Central memory CD8-positive, alpha-beta T cell (primary cell): ENCODE results near the gene ALX3.
"Not testable (repeated sequence)": the region's sequence is repeated elsewhere in the genome, so short reads cannot be mapped to it uniquely, and the experiment has no call there.

ENCODE experiments used
- ATAC-seq: fragments of 150-1000 bp; cut with Tn5 transposase; replicated peaks from 2 replicates; pipeline ENCODE4 v1.10.0; 2022; ENCODE audit warnings: mild to moderate bottlenecking, moderate FRiP score, moderate number of reproducible peaks; ENCODE audit not compliant: poor library complexity, severe bottlenecking; ENCODE audit errors: extremely low read depth
- DNase-seq, 2 donors: peaks; one replicate each; pipeline ENCODE4 v3.0.0; 2021; ENCODE audit warnings: low spot score in 2 of 2
- H3K27ac Mint-ChIP-seq: one replicate; pipeline ENCODE4 v1.8.0; 2022; ENCODE audit warnings: low read depth, mild to moderate bottlenecking, moderate library complexity, mixed read lengths
- H3K27me3 Mint-ChIP-seq: one replicate; pipeline ENCODE4 v1.8.0; 2022; ENCODE audit warnings: mixed read lengths
- H3K36me3 Mint-ChIP-seq: one replicate; pipeline ENCODE4 v1.8.0; 2022; ENCODE audit warnings: mild to moderate bottlenecking, moderate library complexity, mixed read lengths; ENCODE audit not compliant: insufficient read depth
- H3K4me1 Mint-ChIP-seq: one replicate; pipeline ENCODE4 v1.8.0; 2022; ENCODE audit warnings: mixed read lengths
- H3K4me3 Mint-ChIP-seq: one replicate; pipeline ENCODE4 v1.8.0; 2022; ENCODE audit warnings: mild to moderate bottlenecking, moderate library complexity, mixed read lengths
- H3K9me3 Mint-ChIP-seq: one replicate; pipeline ENCODE4 v1.8.0; 2022; ENCODE audit warnings: mixed read lengths

Gene ALX3

DNA sequence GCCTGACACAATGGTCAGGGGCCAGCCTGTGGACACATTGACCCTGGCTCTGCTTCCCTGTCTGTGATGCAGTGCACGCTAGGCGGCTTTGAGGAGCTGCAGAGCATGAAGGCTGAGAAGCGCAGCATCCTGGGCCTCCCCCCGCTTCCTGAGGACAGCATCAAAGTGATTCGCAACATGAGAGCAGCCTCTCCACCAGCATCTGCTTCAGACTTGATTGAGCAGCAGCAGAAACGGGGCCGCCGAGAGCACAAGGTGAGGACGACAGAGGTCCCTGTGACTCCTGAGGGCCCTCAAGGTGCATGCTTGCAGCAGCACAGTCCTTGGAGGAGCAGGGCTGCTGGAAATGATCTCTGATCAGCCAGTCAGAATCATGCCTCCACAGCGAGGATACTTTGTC, 27.5 kb downstream of the ALX3 start:
- H3K4me3 Mint-ChIP-seq, result no peak overlapping the region
- H3K27ac Mint-ChIP-seq, result no peak overlapping the region
- no peaks in the 10 kb centered on the region for H3K9me3 Mint-ChIP-seq
- no peaks in the 10 kb centered on the region for H3K4me1 Mint-ChIP-seq
- ATAC-seq (no peak), DNase-seq (no peak)
- H3K36me3 Mint-ChIP-seq, result peaks cover 53% of the 10 kb centered on the region
- H3K27me3 Mint-ChIP-seq, result no peaks in the 10 kb centered on the region

GRCh38 chr1:110040548-110040947, 29.9 kb downstream of the ALX3 start:
- H3K27ac Mint-ChIP-seq, result no peak overlapping the region
- ATAC-seq (no peak), DNase-seq (no peak)
- H3K9me3 Mint-ChIP-seq, result no peaks in the 10 kb centered on the region
- H3K4me1 Mint-ChIP-seq, result peaks cover 2% of the 10 kb centered on the region
- no peak overlapping the region for H3K4me3 Mint-ChIP-seq
- H3K27me3 Mint-ChIP-seq, result no peaks in the 10 kb centered on the region
- H3K36me3 Mint-ChIP-seq, result peaks cover 47% of the 10 kb centered on the region

- no peak for DNase-seq
- H3K27me3 Mint-ChIP-seq, result no peaks in the 10 kb centered on the region
- no peak overlapping the region for H3K4me3 Mint-ChIP-seq
- H3K9me3 Mint-ChIP-seq, result no peaks in the 10 kb centered on the region
- H3K27ac Mint-ChIP-seq, result peak overlapping the region; percentile 35
- peaks cover 9% of the 10 kb centered on the region for H3K4me1 Mint-ChIP-seq
- no peak for ATAC-seq
- peaks cover 40% of the 10 kb centered on the region for H3K36me3 Mint-ChIP-seq
These were observed 30.8 kb downstream of the ALX3 start for GRCh38 chr1:110039641-110040040.

- no peak for DNase-seq
- peaks cover 35% of the 10 kb centered on the region for H3K36me3 Mint-ChIP-seq
- H3K27me3 Mint-ChIP-seq, result no peaks in the 10 kb centered on the region
These were observed 32.2 kb downstream of the ALX3 start for GRCh38 chr1:110038271-110038670.

DNA sequence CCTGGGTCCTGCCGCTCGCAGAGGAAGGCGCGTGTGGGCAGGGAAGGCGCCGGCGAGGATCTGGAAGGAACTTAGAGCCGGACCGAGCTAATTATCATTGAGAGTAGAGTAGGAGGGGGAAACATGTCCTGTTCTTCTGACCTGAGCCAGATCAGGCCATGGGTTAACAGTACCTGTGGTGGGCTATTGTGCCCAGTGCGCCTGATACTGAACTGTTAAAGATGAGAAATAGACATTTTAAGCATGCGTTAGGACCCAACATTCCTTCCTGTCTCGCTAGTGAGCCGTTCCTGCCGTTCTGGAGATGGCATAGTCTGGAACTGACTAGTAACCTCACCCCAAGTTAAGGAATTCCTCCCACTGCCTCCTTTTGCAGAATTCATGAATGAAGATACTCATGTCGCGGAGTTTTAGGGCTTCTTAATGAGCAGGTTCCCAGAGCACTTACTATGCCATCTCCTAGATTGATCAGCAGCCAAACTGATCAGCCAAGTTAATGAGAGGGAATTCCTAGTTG, 35.2 kb downstream of the ALX3 start:
- DNase-seq, result no peak
- peaks cover 27% of the 10 kb centered on the region for H3K4me1 Mint-ChIP-seq

More at GRCh38 chr1:110038271-110038670, 32.2 kb downstream of the ALX3 start:
- H3K4me3 Mint-ChIP-seq, result no peak overlapping the region
- no peaks in the 10 kb centered on the region for H3K9me3 Mint-ChIP-seq
- no peak for ATAC-seq
- no peak overlapping the region for H3K27ac Mint-ChIP-seq
- peaks cover 19% of the 10 kb centered on the region for H3K4me1 Mint-ChIP-seq

GRCh38 chr1:110034451-110035235, 35.8 kb downstream of the ALX3 start, which contains the start of gene STRIP1:
Gene STRIP1 (plus strand): TSS chr1:110034624. CDS start chr1:110034638, 14 bp downstream.
- ATAC-seq (peak; percentile 96), DNase-seq (peak; percentile 87 to 92)
- H3K36me3 Mint-ChIP-seq, result peaks cover 19% of the 10 kb centered on the region
- peak within 1 kb of the TSS; percentile 86 for H3K4me3 Mint-ChIP-seq
- H3K27ac Mint-ChIP-seq, result peak within 1 kb of the TSS; percentile 62
- no peaks in the 10 kb centered on the region for H3K27me3 Mint-ChIP-seq
- no peaks in the 10 kb centered on the region for H3K9me3 Mint-ChIP-seq
- H3K4me1 Mint-ChIP-seq, result peaks cover 27% of the 10 kb centered on the region

More for the DNA sequence above, 35.2 kb downstream of the ALX3 start:
- Mint-ChIP-seq H3K9me3 (no peaks in the 10 kb centered on the region), H3K36me3 (peaks cover 21% of the 10 kb centered on the region), H3K4me3 (peak overlapping the region; percentile 86), H3K27me3 (no peaks in the 10 kb centered on the region), H3K27ac (peak overlapping the region; percentile 62)
- no peak for ATAC-seq

DNA sequence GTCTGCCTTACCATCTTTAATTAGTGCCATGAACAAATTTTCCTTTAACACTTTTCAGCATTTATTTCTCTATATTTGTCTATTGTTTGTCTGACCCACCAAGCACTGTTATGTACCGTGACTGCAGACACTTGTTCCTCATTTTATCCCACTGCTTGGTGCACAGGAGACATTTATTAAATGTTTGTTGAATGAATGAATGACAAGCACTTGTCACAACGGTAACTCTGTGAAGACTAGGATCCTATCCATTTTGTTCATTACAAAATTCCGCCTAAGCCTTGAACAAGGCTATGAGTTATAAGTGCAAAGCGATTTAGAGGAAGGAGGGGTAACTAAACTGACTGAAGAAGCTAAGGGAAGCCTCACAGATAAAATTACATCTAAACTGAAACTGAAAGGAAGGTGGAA, 36.4 kb downstream of the ALX3 start:
- DNase-seq (no peak), ATAC-seq (no peak)
- Mint-ChIP-seq H3K27ac (peak overlapping the region; percentile 62), H3K4me3 (peak overlapping the region; percentile 86), H3K9me3 (no peaks in the 10 kb centered on the region), H3K27me3 (no peaks in the 10 kb centered on the region), H3K36me3 (peaks cover 16% of the 10 kb centered on the region), H3K4me1 (peaks cover 27% of the 10 kb centered on the region)

DNA sequence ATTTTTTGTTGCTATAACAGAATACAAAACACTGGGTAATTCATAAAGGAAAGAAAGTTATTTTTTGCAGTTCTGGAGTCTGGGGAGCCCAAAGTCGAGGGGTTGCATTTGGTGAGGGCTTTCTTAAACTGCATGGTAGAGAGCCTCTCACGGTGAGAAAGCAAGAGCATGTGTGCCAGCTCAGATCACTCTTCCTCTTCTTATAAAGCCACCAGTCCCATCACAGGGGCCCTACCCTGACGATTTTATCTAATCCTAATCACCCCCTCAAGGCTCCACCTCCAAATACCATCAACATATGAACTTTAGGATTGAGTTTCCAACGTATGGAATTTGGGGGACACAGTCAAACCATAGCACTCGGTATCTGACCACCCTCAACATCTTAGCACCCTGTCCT, 37.1 kb downstream of the ALX3 start:
- no peak for DNase-seq
- H3K4me1 Mint-ChIP-seq, result peaks cover 27% of the 10 kb centered on the region
- H3K36me3 Mint-ChIP-seq, result peaks cover 11% of the 10 kb centered on the region
- no peaks in the 10 kb centered on the region for H3K27me3 Mint-ChIP-seq
- H3K9me3 Mint-ChIP-seq, result no peaks in the 10 kb centered on the region
- peak overlapping the region; percentile 86 for H3K4me3 Mint-ChIP-seq
- H3K27ac Mint-ChIP-seq, result peak overlapping the region; percentile 62
- no peak for ATAC-seq

GRCh38 chr1:110032327-110032726, 38.1 kb downstream of the ALX3 start:
- peak overlapping the region; percentile 3 for H3K4me3 Mint-ChIP-seq

GRCh38 chr1:110030687-110031086, 39.8 kb downstream of the ALX3 start:
- not testable (repeated sequence) for ATAC-seq, H3K27me3 Mint-ChIP-seq, H3K9me3 Mint-ChIP-seq, H3K36me3 Mint-ChIP-seq, DNase-seq
- Mint-ChIP-seq H3K4me3 (peak overlapping the region; percentile 82), H3K4me1 (peaks cover 27% of the 10 kb centered on the region), H3K27ac (peak overlapping the region; percentile 96)

More at GRCh38 chr1:110032327-110032726, 38.1 kb downstream of the ALX3 start:
- ATAC-seq (no peak), DNase-seq (no peak)
- no peaks in the 10 kb centered on the region for H3K27me3 Mint-ChIP-seq
- H3K4me1 Mint-ChIP-seq, result peaks cover 27% of the 10 kb centered on the region
- H3K36me3 Mint-ChIP-seq, result peaks cover 8% of the 10 kb centered on the region
- H3K27ac Mint-ChIP-seq, result no peak overlapping the region
- no peaks in the 10 kb centered on the region for H3K9me3 Mint-ChIP-seq

GRCh38 chr1:110024613-110025012, 45.9 kb downstream of the ALX3 start:
- H3K36me3 Mint-ChIP-seq, result peaks cover 26% of the 10 kb centered on the region
- ATAC-seq (no peak), DNase-seq (no peak)
- no peaks in the 10 kb centered on the region for H3K9me3 Mint-ChIP-seq
- H3K27me3 Mint-ChIP-seq, result no peaks in the 10 kb centered on the region
- H3K4me3 Mint-ChIP-seq, result no peak overlapping the region
- H3K4me1 Mint-ChIP-seq, result no peaks in the 10 kb centered on the region
- no peak overlapping the region for H3K27ac Mint-ChIP-seq

- ATAC-seq, result no peak
- no peak overlapping the region for H3K27ac Mint-ChIP-seq
- no peak for DNase-seq
- H3K4me3 Mint-ChIP-seq, result no peak overlapping the region
- no peaks in the 10 kb centered on the region for H3K4me1 Mint-ChIP-seq
- H3K27me3 Mint-ChIP-seq, result no peaks in the 10 kb centered on the region
- H3K9me3 Mint-ChIP-seq, result no peaks in the 10 kb centered on the region
- peaks cover 55% of the 10 kb centered on the region for H3K36me3 Mint-ChIP-seq
These were observed 49.2 kb downstream of the ALX3 start for GRCh38 chr1:110021285-110021684.

DNA sequence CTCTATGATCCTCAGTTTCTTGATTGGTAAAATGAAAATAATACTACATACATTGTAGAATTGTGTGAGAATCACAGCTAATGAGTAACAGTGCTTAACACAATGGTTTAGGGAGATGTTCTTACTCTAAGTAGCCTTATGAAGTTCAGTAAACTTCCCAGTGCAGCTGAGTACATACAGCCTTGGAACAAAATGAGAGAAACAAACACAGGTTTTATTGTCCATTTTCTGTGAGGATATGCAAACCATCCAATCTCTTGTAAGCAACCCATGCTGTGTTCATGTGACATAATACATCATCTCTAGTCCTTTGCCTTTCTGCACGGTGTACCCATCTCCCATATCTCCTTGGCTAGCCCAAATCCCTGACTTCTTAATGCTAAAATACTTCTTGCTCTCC, 50.7 kb downstream of the ALX3 start:
- ATAC-seq (no peak), DNase-seq (no peak)
- Mint-ChIP-seq H3K4me1 (no peaks in the 10 kb centered on the region), H3K27me3 (no peaks in the 10 kb centered on the region), H3K27ac (peak overlapping the region; percentile 13), H3K36me3 (peaks cover 67% of the 10 kb centered on the region), H3K4me3 (no peak overlapping the region), H3K9me3 (no peaks in the 10 kb centered on the region)
